K562 treated with DMSO at 1 percent for 12 hours (cell line): ENCODE data around the gene UAP1. TPM values are rescaled to one million over a fixed set of nuclear protein-coding genes. Genes with fewer than 3 reads are reported as not detected.

Experiments used
- total RNA-seq: library from RNA; unstranded; fragments of 300-600 nt; gene quantifications from 2 replicates; pipeline ENCODE4 v1.2.3, GENCODE V29; 2022; ENCODE audit not compliant: insufficient read depth

Gene UAP1
- total RNA-seq, result 40.6 and 76.0 TPM in 2 replicates

DNA sequence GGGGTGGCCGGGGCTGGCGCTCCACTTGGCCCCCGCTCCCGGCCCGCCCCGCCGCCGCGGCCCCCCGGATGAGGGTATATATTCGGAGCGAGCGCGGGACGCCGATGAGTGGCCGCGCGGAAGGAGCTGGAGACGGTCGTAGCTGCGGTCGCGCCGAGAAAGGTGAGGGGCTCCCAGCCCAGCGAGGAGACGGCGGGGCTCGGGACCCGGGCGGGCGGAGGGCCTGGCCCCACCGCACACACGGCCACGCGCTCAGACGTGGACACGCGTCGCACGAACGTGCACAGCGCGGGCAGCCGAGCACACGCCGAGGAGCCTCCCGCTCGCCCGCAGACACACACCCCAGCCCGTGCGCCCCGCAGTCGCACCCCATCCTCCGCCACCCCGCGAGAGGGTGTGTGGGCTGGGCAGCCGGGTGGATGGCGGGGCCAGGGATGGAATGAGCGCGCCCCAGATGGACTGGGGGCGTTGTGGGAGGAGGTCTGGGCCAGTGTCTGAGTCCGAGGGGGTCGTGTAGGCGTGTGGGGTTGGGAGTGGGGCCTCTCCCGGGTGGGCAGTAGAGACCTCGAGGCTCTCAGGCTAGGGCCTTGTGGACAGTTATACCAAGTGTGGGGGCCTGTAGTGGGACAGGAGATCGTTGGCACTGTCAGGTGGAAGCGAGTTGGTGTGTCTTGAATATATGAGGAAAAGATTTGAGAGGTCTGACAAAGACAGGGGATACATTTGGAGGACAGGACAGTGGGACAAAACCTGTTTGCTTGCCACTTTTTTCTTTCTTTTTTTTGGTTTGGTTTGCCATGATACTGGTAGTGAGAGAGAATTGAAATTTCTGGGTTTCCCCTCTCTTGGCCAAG, at the start of gene UAP1:
UAP1 (plus strand) TSS at position 107 of the 854 bp plus-strand sequence. CDS start 4,347 bp downstream, outside the sequence.

DNA sequence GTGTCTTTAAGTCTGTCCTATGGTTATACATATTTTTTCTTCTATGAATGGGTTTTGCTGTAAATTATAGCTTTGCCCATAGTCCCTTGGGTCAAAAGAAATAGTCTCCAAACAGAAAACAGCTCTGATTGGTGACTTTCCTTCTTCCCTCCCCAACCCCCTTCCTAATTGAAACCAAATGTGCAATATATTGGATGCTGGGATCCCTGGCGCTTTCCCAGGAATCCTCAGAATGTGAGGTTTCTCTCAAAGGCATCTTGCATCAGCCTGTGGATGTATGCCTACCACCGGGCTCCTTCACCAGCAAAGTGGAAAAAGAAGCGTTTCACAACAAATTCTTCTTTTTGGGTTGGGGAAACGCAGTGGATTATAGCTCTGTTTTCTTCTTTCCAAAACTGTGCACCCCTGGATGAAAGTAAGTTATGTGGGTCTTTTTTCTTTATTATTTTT, 70.7 kb downstream of the UAP1 start, which contains the start of gene DDR2:
DDR2 (plus strand) TSS at position 248 of the 450 bp plus-strand sequence. CDS start 86,600 bp downstream, outside the sequence.

Other genes with a start within 250 kb of the UAP1 start
- gene SPATA46, start 184.9 kb upstream of the UAP1 start, total RNA-seq, result not detected in 2 replicates
- gene C1orf226, start 180.0 kb upstream of the UAP1 start, total RNA-seq, result 0.61 and 1.0 TPM in 2 replicates
- gene SH2D1B, start 149.6 kb upstream of the UAP1 start, total RNA-seq, result 0.64 TPM in 1 of 2 replicates, not detected in the other
- 4.1 and 25.9 TPM in 2 replicates for gene UHMK1, start 63.9 kb upstream of the UAP1 start, total RNA-seq
- 0.22 and 1.2 TPM in 2 replicates for gene DDR2, start 70.7 kb downstream of the UAP1 start, total RNA-seq
- gene HSD17B7, start 229.0 kb downstream of the UAP1 start, total RNA-seq, result 11.5 and 25.1 TPM in 2 replicates